A673 (cell line): ENCODE results near the gene RPL38.

Source experiments
- EZH2 ChIP-seq: fragments of 200-600 bp; sonication (generic); IDR thresholded peaks from 2 replicates; pipeline ENCODE4 v1.6.1; 2017; ENCODE audit warnings: borderline replicate concordance, low read depth, mild to moderate bottlenecking, mixed read lengths, antibody characterized with exemption, low read length; ENCODE audit not compliant: poor library complexity, severe bottlenecking
- TF ChIP-seq, protein P1 (sequence below): fragments of 300-800, 200-600 bp; sonication (generic); conservative IDR thresholded peaks from 2 replicates; pipeline ENCODE4 v1.5.1; 2017; ENCODE audit warnings: low read depth, mild to moderate bottlenecking, antibody characterized with exemption, low read length, moderate library complexity, mixed read lengths

DNA sequence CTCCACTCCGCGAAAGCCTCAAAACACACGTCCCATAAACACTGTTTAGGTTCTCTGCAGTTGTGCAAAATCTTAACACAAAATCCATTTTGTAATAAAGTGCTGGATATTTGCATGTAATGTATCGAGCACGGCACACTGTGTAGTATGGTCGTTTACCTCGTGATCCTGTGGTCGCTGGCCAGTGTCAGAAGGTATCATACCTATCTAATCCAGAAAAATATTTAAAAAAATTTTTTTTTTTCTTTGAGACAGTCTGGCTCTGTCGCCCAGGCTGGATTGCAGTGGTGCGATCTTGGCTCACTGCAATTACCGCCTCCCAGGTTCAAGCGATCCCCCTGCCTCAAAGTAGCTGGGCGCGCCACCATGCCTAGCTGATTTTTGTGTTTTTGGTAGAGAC is 996 bp downstream of the RPL38 start:
- TF ChIP-seq, protein P1, sequence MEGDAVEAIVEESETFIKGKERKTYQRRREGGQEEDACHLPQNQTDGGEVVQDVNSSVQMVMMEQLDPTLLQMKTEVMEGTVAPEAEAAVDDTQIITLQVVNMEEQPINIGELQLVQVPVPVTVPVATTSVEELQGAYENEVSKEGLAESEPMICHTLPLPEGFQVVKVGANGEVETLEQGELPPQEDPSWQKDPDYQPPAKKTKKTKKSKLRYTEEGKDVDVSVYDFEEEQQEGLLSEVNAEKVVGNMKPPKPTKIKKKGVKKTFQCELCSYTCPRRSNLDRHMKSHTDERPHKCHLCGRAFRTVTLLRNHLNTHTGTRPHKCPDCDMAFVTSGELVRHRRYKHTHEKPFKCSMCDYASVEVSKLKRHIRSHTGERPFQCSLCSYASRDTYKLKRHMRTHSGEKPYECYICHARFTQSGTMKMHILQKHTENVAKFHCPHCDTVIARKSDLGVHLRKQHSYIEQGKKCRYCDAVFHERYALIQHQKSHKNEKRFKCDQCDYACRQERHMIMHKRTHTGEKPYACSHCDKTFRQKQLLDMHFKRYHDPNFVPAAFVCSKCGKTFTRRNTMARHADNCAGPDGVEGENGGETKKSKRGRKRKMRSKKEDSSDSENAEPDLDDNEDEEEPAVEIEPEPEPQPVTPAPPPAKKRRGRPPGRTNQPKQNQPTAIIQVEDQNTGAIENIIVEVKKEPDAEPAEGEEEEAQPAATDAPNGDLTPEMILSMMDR, result no peak
- no peak for TF ChIP-seq EZH2
